Stimulated activated naive CD4-positive, alpha-beta T cell (primary cell): ENCODE results near the gene NAA16.
"Not testable (repeated sequence)": the region's sequence is repeated elsewhere in the genome, so short reads cannot be mapped to it uniquely, and the experiment has no call there.

ENCODE experiments used
- DNase-seq, 6 experiments: peaks; one replicate each; lab custom pipeline; 2025; lab: John Stamatoyannopoulos, UW

NAA16 gene

DNA sequence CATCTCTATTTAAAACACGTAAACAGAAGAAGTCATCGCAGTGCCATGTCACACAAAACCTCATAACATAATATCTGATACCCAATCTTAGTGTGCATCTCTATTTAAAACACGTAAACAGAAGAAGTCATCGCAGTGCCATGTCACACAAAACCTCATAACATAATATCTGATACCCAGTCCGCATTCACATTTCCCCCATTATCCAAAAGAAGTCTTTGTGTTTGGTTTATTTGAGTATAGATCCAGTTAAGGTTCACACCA is 45.2 kb downstream of the NAA16 start:
- not testable (repeated sequence) for DNase-seq

DNA sequence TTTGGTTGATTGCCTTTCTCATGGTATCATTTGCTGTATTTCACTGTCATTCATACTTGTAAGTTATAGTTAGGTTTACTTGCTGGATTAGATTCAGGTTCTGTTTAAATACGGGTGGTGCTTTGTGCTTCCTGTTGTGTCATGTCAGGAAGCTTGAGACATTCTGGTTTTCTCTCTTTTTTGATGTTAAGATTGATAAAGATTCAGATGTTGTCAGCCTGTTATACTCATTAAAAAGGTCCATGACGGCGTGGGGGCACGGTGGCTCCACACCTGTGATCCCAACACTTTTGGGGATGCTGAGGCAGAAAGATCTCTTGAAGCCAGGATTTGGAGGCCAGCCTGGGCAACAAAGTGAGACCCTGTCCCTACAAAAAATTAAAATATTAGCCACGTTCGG is 45.7 kb downstream of the NAA16 start:
- peak; percentile 19 to 70 (median 44) for DNase-seq

DNA sequence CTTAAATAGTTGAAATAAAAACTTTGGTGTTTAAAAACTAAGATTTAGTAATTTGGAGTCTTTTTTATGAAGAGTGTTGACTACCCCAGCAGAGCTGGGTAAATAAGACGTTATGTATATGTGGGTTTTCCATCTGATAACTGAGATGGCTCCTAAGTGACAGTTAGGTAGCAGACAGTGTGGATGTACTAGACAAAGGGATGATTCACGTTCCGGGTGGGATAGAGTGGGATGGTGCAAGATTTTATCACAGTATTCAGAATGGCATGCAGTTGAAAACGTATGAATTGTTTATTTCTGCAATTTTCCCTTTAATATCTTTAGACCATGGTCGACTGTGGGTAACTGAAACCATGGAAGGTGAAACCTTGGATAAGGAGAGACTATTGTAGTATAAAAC is 50.4 kb downstream of the NAA16 start:
- no peak for DNase-seq

GRCh38 chr13:41364043-41364442 is 53.0 kb downstream of the NAA16 start:
- no peak for DNase-seq

DNA sequence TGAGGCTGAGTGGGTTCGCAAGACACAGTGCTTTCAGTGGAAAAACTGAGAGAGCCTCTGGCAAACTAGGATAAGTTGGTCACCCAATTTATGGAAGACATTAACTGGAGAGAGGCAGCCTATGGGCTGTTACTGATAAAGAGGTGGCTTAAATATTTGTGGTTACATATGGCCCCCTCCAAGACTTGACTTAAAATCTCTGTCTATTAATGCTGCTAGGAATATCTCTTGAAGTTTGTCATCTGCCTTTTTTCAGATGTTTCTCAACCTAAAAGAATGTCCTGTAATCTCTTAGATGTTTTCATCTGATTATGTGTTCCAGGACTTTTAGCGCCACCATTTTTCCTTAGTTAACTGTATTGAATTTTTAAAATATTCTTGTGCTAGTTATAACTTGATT is 54.6 kb downstream of the NAA16 start:
- DNase-seq, result no peak

- DNase-seq, result no peak
These were observed 59.7 kb downstream of the NAA16 start for GRCh38 chr13:41370736-41371135.

DNA sequence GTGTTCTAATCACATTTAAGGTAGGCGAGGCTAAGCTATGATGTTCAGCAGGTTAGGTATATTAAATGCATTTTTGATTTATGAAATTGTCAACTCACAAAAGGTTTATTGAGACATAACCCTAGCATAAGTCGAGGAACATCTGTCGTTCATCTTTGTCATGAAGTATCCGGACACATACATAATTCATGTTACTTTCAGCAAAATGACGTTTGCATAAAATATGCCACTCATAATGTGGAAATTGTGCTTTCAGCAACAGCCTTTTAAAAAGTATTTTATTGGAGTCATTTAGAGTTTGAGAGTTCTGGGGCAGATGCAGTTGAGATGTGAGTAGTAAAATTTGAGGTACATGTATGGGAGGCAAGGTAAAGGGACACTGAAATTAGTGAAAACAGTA is 66.4 kb downstream of the NAA16 start:
- no peak for DNase-seq

DNA sequence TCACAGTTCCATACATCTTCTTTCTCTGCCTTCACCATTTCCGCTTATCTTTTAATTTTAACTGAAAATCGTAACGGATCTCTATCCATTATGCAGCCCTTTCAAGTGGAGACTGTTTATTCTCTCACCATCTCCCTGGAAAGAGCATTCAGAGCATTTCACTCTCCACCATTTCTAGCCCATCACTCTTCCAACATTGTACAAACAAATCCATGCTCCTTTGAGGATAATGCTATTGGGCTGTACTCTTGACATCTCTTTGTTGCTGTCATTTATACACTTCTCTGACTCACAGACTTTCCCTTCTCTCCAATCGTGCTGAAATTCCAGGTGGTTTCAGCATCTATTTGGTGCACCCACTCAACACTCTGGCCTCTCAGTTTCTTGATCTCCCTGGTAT is 71.4 kb downstream of the NAA16 start:
- DNase-seq, result no peak

- DNase-seq, result no peak
These were observed 72.3 kb downstream of the NAA16 start for GRCh38 chr13:41383386-41383785.

DNA sequence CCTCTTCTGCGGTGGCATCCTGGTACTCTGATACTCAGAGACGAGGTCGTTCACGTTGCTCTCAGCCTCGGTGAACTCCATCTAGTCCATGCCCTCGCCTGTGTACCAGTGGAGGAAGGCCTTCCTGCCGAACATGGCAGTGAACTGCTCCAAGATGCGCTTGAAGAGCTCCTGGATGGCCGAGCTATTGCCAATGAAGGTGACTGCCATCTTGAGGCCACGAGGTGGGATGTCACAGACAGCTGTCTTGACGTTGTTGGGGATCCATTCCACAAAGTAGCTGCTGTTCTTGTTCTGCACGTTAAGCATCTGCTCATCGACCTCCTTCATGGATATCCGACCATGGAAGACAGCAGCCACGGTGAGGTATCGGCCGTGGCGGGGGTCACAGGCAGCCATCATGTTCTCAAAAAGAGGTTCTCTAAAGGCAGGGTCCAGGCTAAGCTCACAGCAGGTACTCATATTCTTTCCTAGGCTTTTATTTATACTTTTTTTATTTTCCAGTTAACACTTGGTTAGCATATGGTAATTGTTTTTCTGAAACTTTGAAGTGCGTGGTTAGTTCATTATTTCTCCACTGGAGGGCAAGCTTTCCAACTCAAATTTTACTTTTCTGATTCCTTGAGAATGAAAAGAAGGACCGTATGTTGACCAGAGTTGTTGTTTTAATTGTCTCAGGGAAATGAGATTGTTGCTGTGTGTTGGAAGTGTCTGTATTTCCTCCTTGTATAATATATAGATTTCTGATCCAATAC is 73.9 kb downstream of the NAA16 start:
- peak in 1 of 6 experiments; percentile 11 for DNase-seq

DNA sequence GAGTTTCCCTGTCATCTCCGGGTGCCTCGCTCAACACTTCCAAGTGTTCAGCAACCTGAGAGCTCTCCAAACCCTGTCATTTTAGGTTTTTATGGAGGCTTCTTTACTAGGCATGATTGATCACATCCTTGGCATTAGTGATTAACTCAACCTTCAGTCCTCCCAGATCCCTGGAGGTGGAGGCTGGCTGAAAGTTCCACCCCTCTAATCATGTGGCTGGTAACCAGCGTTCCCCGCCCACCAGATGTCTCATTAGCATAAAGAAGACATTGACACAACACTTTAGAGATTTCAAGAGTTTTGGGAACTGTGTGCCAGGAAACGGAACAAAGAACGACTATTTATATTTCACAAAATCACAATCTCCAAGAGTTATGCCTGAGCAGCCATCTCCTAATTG is 75.1 kb downstream of the NAA16 start:
- DNase-seq, result no peak

- DNase-seq, result no peak
These were observed 76.5 kb downstream of the NAA16 start for GRCh38 chr13:41387576-41387975.

DNA sequence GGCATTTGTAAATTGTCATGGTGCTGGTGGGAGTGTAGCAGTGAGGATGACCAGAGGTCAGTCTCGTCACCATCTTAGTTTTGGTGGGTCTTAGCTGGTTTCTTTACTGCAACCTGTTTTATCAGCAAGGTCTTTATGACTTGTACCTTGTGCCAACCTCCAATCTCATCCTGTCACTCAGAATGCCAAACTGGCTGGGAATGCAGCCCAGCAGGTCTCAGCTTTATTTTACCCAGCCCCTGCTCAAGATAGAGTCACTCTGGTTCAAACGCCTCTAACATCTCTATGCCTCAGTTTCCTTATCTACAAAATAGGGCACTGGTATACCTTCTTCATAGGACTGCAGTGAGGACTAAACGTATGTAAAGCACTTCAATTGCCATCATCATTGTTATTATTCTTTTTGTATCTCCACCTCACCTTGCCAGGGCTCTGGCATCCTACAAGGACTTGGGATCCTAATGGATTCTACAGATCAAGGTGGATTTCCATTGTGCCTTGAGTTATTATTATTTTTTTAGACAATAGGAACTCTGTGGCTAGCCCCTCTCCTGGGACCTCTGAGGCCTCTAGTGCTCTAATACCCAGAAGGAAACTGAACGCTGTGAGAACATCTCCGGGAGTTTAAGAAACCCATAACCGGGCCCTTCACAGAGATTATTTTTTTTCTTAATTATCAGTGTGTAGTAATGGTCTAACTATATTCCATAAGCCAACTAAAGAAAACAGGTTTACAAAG is 77.2 kb downstream of the NAA16 start:
- DNase-seq, result no peak

GRCh38 chr13:41389580-41389979 is 78.5 kb downstream of the NAA16 start:
- DNase-seq, result peak in 1 of 6 experiments; percentile 37

DNA sequence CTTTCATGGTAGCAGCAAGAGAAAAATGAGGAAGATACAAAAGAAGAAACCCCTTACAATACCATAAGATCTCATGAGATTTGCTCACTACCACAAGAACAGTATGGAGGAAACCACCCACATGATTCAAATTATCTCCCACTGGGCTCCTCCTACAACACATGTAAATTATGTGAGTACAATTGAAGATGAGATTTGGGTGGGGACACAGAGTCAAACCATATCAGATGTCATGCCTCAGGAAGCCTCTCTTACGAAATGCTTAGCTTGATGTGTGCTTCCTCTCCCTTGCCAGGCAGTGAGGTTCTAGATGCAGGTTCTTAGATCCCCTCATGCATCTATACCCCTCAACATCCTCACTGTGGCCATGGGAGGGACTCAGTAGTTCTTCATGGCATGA is 83.1 kb downstream of the NAA16 start:
- DNase-seq, result no peak

DNA sequence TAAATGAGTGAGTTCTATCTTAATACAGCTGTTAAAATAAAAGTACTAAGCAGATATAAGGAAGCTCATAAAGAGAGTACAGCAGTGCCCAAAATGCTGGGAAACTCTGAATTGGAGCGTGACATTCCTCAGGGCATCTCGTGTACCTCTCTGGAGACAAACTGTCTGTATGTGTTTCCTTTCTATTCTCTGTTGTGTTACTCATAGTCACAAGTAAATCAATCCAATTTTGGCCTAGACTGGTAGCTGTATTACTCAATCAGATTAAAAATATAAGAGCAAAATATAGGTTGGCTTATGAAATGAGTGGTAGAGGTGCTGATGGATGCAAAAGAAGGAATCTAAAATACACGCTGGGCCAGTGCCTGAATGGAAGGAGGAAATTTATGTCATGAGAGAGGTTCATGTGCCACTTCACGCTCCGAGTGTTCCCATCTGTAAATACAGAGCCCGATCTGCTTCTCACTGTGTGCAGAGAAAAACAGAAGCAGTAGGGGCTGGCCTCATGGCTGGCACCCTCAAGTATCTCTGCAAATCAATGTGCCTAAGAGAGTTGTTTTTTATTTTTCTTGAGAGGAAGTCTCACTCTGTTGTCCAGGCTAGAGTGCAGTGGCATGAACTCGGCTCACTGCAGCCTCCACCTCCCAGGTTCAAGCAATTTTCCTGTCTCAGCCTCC is 87.6 kb downstream of the NAA16 start:
- DNase-seq, result peak in 1 of 6 experiments; percentile 11

DNA sequence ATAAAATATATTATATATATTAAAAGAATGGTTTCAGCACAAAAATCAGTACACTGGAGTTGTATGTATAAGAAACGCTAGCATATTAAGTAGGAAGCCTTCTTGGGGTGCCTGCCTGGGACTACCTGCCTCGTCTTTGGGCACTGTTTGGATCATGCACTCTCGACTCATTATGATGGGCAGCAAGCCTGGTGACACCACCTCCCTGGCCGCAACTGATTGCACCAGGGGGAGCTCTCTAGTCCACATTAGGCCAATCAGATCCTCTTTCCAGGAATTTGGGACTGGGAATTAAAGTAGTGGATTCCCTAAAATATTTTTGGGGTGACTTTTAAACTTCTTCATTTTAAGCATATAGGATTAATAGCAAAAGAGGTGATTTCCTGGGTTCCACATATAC is 90.3 kb downstream of the NAA16 start:
- no peak for DNase-seq

GRCh38 chr13:41402691-41403511 is 91.8 kb downstream of the NAA16 start:
- no peak for DNase-seq

DNA sequence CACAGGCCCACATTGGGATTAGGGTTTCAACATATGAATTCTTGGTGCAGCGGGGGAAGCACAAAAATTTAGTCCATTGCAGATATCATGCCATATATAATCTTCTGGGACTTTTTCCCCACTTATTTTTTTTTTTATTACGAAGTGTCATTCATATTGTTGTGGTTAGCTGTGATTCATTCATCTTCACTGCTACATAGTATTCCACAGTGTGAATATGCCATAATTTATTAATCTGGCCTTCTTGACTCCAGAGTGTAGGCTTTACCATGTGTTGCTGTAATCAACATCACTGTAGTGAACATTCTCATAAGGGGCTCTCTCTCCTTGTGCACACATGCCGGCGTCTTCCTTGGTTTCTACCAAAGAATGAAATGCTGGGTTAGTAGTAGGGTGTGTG is 92.9 kb downstream of the NAA16 start:
- no peak for DNase-seq

- no peak for DNase-seq
These were observed 94.3 kb downstream of the NAA16 start for GRCh38 chr13:41405367-41405766.

DNA sequence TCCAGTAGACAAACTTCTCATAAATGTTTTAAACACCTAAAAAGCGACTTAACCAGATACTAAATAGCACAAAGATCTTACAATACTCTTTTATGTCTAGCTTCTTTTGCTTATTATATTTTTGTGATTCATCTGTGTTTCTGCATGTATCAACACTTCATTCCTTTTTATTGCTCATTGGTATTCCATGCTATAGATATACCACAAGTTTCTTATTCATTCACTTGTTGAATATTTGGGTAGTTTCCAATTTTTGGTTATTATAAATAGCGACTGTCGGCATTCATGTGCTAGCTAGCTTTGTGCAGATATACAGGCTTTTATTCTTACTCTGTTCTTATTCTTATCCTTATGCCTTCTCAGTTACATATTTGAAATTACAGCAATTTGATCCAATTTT is 96.3 kb downstream of the NAA16 start:
- no peak for DNase-seq

GRCh38 chr13:41408121-41408520 is 97.1 kb downstream of the NAA16 start:
- no peak for DNase-seq
